ENCODE data around the gene PPP1R10. TPM values are rescaled to one million over a fixed set of nuclear protein-coding genes. Genes with fewer than 3 reads are reported as not detected.

The PPP1R10 gene
- total and polyA plus RNA-seq, 2 of the 13 experiments (the other 11 are each of a cell fraction or from before 2014, with no cell fraction given): 26.3 to 38.4 TPM

DNA sequence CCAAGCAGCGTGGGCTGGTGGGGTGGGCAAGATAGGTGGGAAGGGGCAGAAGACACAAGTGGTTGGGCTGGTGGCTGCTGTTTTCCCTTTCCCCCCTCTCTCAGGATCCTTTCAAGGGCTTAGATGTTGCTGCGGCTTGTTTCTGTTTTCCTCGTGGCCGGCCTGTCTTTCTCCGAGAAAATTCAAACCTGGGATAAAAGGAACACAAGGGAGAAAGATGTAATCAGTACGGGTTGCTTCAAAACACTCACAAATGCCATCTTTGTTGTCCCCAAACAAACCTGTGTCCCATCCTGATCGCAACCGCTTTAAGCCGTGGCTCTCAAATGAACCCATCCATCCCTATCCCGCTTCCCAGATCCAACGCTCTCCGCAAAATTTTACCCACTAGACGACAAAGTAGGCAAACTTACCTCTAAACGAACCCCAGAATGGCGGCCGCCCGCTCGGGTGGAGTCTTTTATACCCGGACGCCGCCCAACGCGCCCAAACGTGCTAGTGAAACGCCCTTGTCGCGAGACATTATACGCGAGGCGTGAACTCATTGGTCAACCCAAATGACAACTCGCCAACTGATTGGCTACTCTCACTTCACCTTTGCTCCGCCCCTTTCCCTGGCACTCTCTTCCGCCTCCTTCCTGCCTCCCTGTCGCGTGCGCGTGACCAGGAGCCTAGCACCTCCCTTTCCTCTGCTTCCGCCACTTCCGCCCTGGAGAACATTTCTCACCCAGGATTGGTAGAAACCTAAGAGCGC lies at the start of gene PPP1R10 (continued):
- TF ChIP-seq, protein P1, sequence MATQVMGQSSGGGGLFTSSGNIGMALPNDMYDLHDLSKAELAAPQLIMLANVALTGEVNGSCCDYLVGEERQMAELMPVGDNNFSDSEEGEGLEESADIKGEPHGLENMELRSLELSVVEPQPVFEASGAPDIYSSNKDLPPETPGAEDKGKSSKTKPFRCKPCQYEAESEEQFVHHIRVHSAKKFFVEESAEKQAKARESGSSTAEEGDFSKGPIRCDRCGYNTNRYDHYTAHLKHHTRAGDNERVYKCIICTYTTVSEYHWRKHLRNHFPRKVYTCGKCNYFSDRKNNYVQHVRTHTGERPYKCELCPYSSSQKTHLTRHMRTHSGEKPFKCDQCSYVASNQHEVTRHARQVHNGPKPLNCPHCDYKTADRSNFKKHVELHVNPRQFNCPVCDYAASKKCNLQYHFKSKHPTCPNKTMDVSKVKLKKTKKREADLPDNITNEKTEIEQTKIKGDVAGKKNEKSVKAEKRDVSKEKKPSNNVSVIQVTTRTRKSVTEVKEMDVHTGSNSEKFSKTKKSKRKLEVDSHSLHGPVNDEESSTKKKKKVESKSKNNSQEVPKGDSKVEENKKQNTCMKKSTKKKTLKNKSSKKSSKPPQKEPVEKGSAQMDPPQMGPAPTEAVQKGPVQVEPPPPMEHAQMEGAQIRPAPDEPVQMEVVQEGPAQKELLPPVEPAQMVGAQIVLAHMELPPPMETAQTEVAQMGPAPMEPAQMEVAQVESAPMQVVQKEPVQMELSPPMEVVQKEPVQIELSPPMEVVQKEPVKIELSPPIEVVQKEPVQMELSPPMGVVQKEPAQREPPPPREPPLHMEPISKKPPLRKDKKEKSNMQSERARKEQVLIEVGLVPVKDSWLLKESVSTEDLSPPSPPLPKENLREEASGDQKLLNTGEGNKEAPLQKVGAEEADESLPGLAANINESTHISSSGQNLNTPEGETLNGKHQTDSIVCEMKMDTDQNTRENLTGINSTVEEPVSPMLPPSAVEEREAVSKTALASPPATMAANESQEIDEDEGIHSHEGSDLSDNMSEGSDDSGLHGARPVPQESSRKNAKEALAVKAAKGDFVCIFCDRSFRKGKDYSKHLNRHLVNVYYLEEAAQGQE (IDR thresholded peaks at IDR 0.05; ENCODE audit: borderline replicate concordance in 1 of 2, low read depth in 1 of 2, low read length in 2 of 2): peak in 1 of 2 experiments; percentile 85; a peak in 1 of 4 replicates
- TF ChIP-seq ZFP62 (CRISPR knock-in tag; IDR thresholded peaks at IDR 0.05): no peak
- peak; percentile 73 for TF ChIP-seq ZNF235 (CRISPR knock-in tag; IDR thresholded peaks at IDR 0.05; ENCODE audit: borderline replicate concordance)
- TF ChIP-seq RFX1 (IDR thresholded peaks at IDR 0.05): no peak
- peak; percentile 93; the same call in 1 of the 2 replicates for TF ChIP-seq BHLHE40 (IDR thresholded peaks at IDR 0.05; ENCODE audit: low read length)
- peak; percentile 46 for TF ChIP-seq RAD51 (IDR thresholded peaks at IDR 0.05; ENCODE audit: borderline replicate concordance)
- peak; percentile 60; the same call in 1 of the 2 replicates for TF ChIP-seq ATF7-NPFF (CRISPR knock-in tag; IDR thresholded peaks at IDR 0.05; ENCODE audit: low read depth)
- TF ChIP-seq, protein P2, sequence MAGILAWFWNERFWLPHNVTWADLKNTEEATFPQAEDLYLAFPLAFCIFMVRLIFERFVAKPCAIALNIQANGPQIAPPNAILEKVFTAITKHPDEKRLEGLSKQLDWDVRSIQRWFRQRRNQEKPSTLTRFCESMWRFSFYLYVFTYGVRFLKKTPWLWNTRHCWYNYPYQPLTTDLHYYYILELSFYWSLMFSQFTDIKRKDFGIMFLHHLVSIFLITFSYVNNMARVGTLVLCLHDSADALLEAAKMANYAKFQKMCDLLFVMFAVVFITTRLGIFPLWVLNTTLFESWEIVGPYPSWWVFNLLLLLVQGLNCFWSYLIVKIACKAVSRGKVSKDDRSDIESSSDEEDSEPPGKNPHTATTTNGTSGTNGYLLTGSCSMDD (CRISPR knock-in tag; IDR thresholded peaks at IDR 0.05): 0 out of 2 replicates have a peak, but pooled peaks have one; percentile 45
- TF ChIP-seq, protein P3, sequence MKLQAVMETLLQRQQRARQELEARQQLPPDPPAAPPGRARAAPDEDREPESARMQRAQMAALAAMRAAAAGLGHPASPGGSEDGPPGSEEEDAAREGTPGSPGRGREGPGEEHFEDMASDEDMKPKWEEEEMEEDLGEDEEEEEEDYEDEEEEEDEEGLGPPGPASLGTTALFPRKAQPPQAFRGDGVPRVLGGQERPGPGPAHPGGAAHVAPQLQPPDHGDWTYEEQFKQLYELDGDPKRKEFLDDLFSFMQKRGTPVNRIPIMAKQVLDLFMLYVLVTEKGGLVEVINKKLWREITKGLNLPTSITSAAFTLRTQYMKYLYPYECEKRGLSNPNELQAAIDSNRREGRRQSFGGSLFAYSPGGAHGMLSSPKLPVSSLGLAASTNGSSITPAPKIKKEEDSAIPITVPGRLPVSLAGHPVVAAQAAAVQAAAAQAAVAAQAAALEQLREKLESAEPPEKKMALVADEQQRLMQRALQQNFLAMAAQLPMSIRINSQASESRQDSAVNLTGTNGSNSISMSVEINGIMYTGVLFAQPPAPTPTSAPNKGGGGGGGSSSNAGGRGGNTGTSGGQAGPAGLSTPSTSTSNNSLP (IDR thresholded peaks at IDR 0.05; ENCODE audit: low read depth, low read length): no peak
- TF ChIP-seq AKAP8 (CRISPR knock-in tag; IDR thresholded peaks at IDR 0.05): peak; percentile 38; the same call in 1 of the 2 replicates
- TF ChIP-seq, protein P4, sequence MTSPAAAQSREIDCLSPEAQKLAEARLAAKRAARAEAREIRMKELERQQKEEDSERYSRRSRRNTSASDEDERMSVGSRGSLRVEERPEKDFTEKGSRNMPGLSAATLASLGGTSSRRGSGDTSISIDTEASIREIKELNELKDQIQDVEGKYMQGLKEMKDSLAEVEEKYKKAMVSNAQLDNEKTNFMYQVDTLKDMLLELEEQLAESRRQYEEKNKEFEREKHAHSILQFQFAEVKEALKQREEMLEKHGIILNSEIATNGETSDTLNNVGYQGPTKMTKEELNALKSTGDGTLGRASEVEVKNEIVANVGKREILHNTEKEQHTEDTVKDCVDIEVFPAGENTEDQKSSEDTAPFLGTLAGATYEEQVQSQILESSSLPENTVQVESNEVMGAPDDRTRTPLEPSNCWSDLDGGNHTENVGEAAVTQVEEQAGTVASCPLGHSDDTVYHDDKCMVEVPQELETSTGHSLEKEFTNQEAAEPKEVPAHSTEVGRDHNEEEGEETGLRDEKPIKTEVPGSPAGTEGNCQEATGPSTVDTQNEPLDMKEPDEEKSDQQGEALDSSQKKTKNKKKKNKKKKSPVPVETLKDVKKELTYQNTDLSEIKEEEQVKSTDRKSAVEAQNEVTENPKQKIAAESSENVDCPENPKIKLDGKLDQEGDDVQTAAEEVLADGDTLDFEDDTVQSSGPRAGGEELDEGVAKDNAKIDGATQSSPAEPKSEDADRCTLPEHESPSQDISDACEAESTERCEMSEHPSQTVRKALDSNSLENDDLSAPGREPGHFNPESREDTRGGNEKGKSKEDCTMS (CRISPR knock-in tag; conservative IDR thresholded peaks at IDR 0.05): no peak
- TF ChIP-seq, protein P5, sequence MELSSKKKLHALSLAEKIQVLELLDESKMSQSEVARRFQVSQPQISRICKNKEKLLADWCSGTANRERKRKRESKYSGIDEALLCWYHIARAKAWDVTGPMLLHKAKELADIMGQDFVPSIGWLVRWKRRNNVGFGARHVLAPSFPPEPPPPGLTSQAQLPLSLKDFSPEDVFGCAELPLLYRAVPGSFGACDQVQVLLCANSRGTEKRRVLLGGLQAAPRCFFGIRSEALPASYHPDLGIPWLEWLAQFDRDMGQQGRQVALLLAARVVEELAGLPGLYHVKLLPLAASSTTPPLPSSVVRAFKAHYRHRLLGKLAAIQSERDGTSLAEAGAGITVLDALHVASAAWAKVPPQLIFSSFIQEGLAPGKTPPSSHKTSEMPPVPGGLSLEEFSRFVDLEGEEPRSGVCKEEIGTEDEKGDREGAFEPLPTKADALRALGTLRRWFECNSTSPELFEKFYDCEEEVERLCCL (CRISPR knock-in tag; IDR thresholded peaks at IDR 0.05; ENCODE audit: borderline replicate concordance): 0 out of 2 replicates have a peak, but pooled peaks have one; percentile 33
- TF ChIP-seq, protein P6, sequence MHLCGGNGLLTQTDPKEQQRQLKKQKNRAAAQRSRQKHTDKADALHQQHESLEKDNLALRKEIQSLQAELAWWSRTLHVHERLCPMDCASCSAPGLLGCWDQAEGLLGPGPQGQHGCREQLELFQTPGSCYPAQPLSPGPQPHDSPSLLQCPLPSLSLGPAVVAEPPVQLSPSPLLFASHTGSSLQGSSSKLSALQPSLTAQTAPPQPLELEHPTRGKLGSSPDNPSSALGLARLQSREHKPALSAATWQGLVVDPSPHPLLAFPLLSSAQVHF (CRISPR knock-in tag; IDR thresholded peaks at IDR 0.05): no peak
- peak; percentile 95 for TF ChIP-seq SIN3A (IDR thresholded peaks at IDR 0.05; ENCODE audit: borderline replicate concordance, low read depth, low read length)
- TF ChIP-seq JARID2 (CRISPR knock-in tag; IDR thresholded peaks at IDR 0.05; ENCODE audit: insufficient replicate concordance): no peak
- no peak for TF ChIP-seq FOSL1 (CRISPR knock-in tag; IDR thresholded peaks at IDR 0.05; ENCODE audit: borderline replicate concordance)
- peak; percentile 82 for TF ChIP-seq YEATS4 (CRISPR knock-in tag; IDR thresholded peaks at IDR 0.05; ENCODE audit: borderline replicate concordance)
